Dermis microvascular lymphatic vessel endothelial cell (primary cell): ENCODE data around the gene GALK2. TPM values are rescaled to one million over a fixed set of nuclear protein-coding genes. Genes with fewer than 3 reads are reported as not detected.
"Not testable (repeated sequence)": the region's sequence is repeated elsewhere in the genome, so short reads cannot be mapped to it uniquely, and the experiment has no call there.

Source experiments
- DNase-seq, 2 donors: peaks; one replicate each; pipeline versions ENCODE4 v3.0.0 to v3.0.0-alpha.2; 2010; ENCODE audit warnings: low read depth in 2 of 2
- total RNA-seq: library from RNA; depleted of rRNA; stranded (reverse); fragments of >200 nt; gene quantifications from 2 replicates; pipeline ENCODE4 v1.2.1, GENCODE V29; 2014

GALK2 gene
- total RNA-seq, 1 donor from 2014 or later: 43.5 TPM

GRCh38 chr15:49163678-49164077 lies 6.4 kb upstream of the GALK2 start:
- DNase-seq: no peak

- DNase-seq: no peak
Measured at GRCh38 chr15:49164865-49165264, 5.2 kb upstream of the GALK2 start.

- DNase-seq: no peak
Measured at GRCh38 chr15:49168016-49168415, 2.0 kb upstream of the GALK2 start.

- DNase-seq: no peak
Measured at GRCh38 chr15:49171790-49172189, 1.7 kb downstream of the GALK2 start.

GRCh38 chr15:49174902-49175301 lies 4.9 kb downstream of the GALK2 start:
- no peak for DNase-seq

- not testable (repeated sequence) for DNase-seq
Measured at GRCh38 chr15:49175582-49176397, 5.7 kb downstream of the GALK2 start.

- no peak for DNase-seq
Measured at GRCh38 chr15:49178497-49178896, 8.4 kb downstream of the GALK2 start.

- no peak for DNase-seq
Measured at GRCh38 chr15:49179433-49180190, 9.6 kb downstream of the GALK2 start.

- DNase-seq: no peak
Measured at GRCh38 chr15:49182128-49182527, 12.1 kb downstream of the GALK2 start.

GRCh38 chr15:49183741-49184140 lies 13.7 kb downstream of the GALK2 start:
- not testable (repeated sequence) for DNase-seq

- no peak for DNase-seq
Measured at GRCh38 chr15:49185473-49185872, 15.4 kb downstream of the GALK2 start.

- DNase-seq: no peak
Measured at GRCh38 chr15:49187549-49188245, 17.6 kb downstream of the GALK2 start.

- no peak for DNase-seq
Measured at GRCh38 chr15:49188933-49189332, 18.9 kb downstream of the GALK2 start.

GRCh38 chr15:49189631-49190030 lies 19.6 kb downstream of the GALK2 start:
- no peak for DNase-seq

- DNase-seq: no peak
Measured at GRCh38 chr15:49190586-49190985, 20.5 kb downstream of the GALK2 start.

- DNase-seq: no peak
Measured at GRCh38 chr15:49191892-49192291, 21.8 kb downstream of the GALK2 start.

GRCh38 chr15:49196856-49197255 lies 26.8 kb downstream of the GALK2 start:
- no peak for DNase-seq

- DNase-seq: no peak
Measured at GRCh38 chr15:49199666-49200065, 29.6 kb downstream of the GALK2 start.

- DNase-seq: no peak
Measured at GRCh38 chr15:49200347-49200746, 30.3 kb downstream of the GALK2 start.

GRCh38 chr15:49208102-49208501 lies 38.1 kb downstream of the GALK2 start:
- DNase-seq: not testable (repeated sequence)

GRCh38 chr15:49212897-49213296 lies 42.9 kb downstream of the GALK2 start:
- DNase-seq: no peak
